Measurements from ENCODE around the gene DNAJC4.

- TF ChIP-seq CTCF (IDR thresholded peaks at IDR 0.05) (no peak), POLR2A (IDR thresholded peaks at IDR 0.05) (no peak)
Observed at GRCh38 chr11:64258356-64258755, 28.0 kb downstream of the DNAJC4 start.

All from adrenal gland (tissue), 5 donors.